Mononuclear cell (primary cell): ENCODE measurements around the gene FAM107B. TPM values are rescaled to one million over a fixed set of nuclear protein-coding genes. Genes with fewer than 3 reads are reported as not detected.

ENCODE experiments used
- H3K27me3 ChIP-seq: 2 replicates; pipeline ENCODE4 v1.6.0; 2011; ENCODE audit warnings: low read length, control low read depth; ENCODE audit not compliant: insufficient read depth
- H3K4me1 ChIP-seq: 2 replicates; pipeline ENCODE4 v1.5.1; 2011; ENCODE audit warnings: mild to moderate bottlenecking, low read length, control low read depth; ENCODE audit not compliant: insufficient read depth
- H3K4me3 ChIP-seq: 2 replicates; pipeline ENCODE4 v1.5.1; 2011; ENCODE audit warnings: mild to moderate bottlenecking, low read length, moderate library complexity
- H3K9me3 ChIP-seq: 2 replicates; pipeline ENCODE4 v1.5.1; 2011; ENCODE audit warnings: low read depth, mild to moderate bottlenecking, control low read depth, low read length
- total RNA-seq: library from RNA; depleted of rRNA; stranded (reverse); fragments of >200 nt; gene quantifications from one replicate; pipeline ENCODE4 v1.2.3, GENCODE V29; 2012

FAM107B gene
- total RNA-seq, 1 donor = 267 TPM

DNA sequence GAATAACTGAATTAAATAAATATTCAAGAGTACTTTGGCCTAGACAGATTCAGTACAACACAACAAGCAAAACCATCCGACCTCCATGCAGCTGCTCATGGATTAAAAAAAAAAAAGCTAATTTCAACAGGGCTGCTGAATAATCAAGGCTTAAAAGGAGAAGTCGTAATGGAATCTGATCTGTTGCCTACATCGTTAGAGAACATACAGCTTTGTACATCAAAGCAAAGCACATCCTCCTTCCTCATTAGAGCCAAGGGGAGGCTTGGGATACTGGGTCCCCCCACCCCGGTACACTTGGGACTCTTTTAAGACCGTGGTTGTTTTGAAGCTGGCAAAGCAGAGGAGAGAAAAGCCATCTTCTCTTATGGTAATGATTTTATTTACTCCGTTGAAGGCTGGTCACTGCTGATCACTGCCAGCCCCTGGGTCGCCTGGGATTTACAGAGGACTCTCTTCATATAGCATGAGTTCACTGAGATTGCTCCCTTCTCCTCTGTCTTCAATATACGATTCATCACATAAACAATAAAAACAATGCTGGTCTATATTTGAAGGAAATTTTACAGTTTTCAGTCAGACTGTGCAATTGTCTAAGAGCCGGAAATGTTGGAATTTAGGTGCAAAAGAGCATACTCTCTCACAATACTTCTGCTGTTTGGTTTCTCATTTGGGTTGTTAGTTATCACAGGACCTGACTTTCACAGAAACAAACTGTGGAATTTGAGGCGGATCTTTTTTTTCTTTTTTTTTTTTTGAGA, 148.8 kb downstream of the FAM107B start:
- Histone ChIP-seq H3K4me3 (no peak overlapping the region), H3K4me1 (peaks cover 20% of the 10 kb centered on the region), H3K9me3 (no peaks in the 10 kb centered on the region), H3K27me3 (no peaks in the 10 kb centered on the region)

DNA sequence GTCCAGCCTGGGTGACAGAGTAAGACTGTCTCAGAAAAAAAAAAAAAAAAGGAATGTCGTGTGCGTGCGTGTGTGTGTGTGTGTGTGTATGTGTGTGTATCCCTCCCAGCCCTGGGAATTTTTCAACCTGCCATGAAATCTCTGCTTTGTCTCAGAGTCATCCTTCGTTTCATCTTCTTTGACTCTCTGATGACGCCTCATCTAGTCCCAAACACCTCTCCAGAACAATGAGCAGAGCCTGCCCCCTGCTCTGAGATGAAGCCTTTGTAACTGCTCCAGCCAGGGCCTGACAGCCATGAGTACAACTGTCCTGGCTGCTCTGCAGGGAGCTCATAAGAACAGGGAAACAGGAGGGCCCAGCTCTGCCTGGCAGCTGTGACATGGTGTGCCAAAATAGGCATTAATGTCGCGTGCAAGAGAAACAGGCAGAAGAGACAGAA, 149.5 kb downstream of the FAM107B start:
- no peaks in the 10 kb centered on the region for H3K27me3 ChIP-seq
- no peaks in the 10 kb centered on the region for H3K9me3 ChIP-seq
- no peak overlapping the region for H3K4me3 ChIP-seq
- H3K4me1 ChIP-seq = peaks cover 20% of the 10 kb centered on the region

DNA sequence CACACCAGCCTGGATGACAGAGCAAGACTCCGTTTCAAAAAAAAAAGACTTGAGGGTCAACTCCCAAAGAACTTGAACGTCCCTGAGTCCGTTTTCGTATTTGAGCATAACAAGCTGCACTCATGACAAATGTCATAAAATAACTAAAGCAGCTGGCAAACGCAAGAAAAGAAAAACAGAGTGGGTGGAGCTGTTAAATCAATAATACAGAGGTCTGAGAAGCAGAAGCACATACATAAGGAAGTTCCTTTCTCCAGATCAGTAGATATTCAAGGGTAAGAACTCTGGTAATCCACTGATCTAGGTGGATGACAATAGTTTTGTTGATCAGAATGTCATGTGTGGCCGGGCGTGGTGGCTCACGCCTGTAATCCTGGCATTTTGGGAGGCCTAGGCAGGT, 150.1 kb downstream of the FAM107B start:
- peaks cover 20% of the 10 kb centered on the region for H3K4me1 ChIP-seq
- H3K9me3 ChIP-seq = no peaks in the 10 kb centered on the region
- no peak overlapping the region for H3K4me3 ChIP-seq
- no peaks in the 10 kb centered on the region for H3K27me3 ChIP-seq

DNA sequence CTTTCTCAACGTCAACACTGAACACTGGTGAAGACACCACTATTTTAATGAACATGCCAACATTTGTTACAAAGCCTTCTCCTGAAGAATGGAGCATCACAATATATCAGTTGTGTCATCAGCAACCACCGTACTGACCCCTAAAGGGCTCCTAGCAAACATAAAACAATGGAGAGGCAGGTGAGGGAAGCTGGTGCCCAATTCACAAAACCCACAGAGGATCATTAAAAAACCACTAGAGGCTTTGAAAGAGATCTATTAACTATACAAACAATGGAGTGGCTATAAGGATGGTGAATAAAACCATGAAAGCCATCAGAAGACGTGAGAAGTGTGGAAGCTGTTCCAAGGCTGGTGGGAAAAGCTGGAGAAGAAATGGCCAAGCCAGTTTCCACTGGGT, 150.8 kb downstream of the FAM107B start:
- no peak overlapping the region for H3K4me3 ChIP-seq
- H3K4me1 ChIP-seq = peaks cover 23% of the 10 kb centered on the region
- H3K9me3 ChIP-seq = no peaks in the 10 kb centered on the region
- H3K27me3 ChIP-seq = no peaks in the 10 kb centered on the region

DNA sequence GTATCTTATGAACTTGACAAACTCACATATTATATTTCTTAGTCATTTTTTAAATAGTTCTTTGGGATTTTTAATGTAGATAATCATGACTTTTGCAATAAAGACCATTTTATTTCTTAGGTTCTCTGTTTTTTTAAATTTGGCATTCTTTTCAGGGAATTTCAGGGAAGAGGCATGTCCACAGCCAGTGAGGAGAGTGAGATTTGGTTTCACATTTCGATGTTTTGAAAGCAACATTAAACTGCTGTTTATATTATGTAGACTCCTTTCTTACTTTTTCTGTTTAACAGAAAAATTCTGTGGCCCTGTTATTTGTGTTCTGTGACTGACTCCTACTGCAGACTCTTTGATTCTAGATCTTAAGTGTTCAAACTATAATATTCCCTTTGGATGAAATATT, 153.7 kb downstream of the FAM107B start:
- H3K4me3 ChIP-seq = no peak overlapping the region
- H3K4me1 ChIP-seq = peaks cover 51% of the 10 kb centered on the region
- no peaks in the 10 kb centered on the region for H3K27me3 ChIP-seq
- no peaks in the 10 kb centered on the region for H3K9me3 ChIP-seq

DNA sequence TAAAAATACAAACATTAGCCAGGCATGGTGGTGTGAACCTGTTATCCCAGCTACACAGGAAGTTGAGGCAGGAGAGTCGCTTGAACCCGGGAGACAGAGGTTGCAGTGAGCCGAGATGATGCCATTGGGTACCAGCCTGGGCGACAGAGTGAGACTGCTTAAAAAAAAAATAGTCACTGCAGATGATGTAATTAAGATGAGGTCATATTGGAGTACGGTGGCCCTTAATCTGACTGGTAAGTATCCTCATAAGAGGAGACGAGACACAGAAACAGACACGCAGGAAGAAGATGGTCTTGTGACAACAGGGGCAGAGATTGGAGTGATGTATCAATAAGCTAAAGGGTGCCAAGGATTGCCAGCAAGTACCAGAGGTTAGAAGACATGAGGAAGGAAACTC, 156.0 kb downstream of the FAM107B start:
- H3K4me3 ChIP-seq = no peak overlapping the region
- no peaks in the 10 kb centered on the region for H3K9me3 ChIP-seq
- peaks cover 51% of the 10 kb centered on the region for H3K4me1 ChIP-seq
- H3K27me3 ChIP-seq = no peaks in the 10 kb centered on the region

DNA sequence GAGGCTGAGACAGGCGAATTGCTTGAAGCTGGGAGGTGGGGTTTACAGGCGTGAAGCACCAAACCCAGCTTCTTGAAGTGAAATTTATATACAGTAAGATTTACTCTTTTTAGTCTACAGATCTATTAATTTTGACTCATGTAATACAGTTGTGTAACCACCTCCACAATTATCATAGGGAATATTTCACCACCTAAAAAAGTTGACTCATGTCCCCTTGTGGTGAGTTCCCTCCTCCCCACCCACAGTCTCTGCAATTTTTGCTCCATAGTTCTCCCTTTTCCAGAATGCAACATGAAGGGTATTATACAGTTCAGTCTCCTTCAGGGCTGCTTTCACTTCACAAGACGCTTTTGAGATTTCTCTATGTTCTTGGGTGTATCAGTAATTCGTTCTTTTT, 156.8 kb downstream of the FAM107B start:
- no peak overlapping the region for H3K4me3 ChIP-seq
- no peaks in the 10 kb centered on the region for H3K27me3 ChIP-seq

DNA sequence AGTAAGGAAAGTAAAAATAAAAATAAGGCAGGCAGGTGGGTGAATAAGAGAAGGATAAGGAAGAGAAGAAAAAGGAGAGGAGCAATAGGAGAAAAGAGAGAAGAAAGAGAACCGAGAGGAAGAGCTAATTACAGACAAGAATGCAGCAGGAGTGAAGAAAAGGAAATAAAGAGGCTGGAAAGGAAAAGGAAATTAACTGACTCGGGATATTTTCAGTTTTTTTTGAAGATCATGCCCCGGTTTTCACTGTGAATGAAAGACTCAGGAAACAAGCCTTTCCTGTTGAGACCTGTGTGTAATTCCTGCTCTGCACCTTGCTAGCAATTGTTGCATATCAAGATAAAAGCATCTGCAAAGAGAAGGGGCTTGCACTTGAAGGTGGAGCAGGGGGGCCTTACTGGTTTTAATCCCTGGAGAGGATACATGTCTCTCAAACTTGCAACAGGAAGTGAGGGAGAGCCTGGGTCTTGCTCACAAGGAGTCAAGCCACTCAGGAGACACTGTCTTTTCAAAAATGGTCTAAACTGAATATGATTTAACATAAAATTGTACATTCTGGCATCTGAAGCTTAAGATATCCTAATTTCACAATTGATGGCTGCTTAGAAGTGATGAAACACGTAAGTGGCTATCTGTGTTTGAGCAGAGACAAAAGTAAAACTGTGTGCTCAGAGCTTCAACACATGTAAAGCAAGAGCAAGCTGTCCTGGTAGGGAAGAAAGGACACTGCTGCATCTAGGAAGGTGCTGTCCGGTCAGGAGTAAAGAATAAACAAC, 157.6 kb downstream of the FAM107B start:
- H3K9me3 ChIP-seq = no peaks in the 10 kb centered on the region
- H3K27me3 ChIP-seq = no peaks in the 10 kb centered on the region
- H3K4me3 ChIP-seq = no peak overlapping the region
- peaks cover 66% of the 10 kb centered on the region for H3K4me1 ChIP-seq

More for the DNA sequence above, 156.8 kb downstream of the FAM107B start:
- no peaks in the 10 kb centered on the region for H3K9me3 ChIP-seq
- peaks cover 59% of the 10 kb centered on the region for H3K4me1 ChIP-seq

DNA sequence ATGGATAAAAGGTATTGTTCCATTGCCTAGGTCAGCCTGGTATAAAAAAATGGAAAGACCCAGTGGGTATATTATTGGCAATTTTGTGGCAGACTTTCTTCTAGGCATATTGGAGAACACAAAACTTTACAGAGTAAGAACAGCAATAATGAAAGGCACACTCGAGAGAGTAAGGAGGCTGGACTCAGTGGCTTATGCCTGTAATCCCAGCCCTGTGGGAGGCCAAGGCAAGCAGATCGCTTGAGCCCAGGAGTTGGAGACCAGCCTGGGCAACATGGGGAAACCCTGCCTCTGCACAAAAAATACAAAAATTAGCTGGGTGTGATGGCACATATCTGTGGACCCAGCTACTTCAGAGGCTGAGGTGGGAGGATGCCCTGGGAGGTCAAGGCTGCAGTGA, 158.2 kb downstream of the FAM107B start:
- H3K4me3 ChIP-seq = no peak overlapping the region
- H3K27me3 ChIP-seq = no peaks in the 10 kb centered on the region
- no peaks in the 10 kb centered on the region for H3K9me3 ChIP-seq
- peaks cover 65% of the 10 kb centered on the region for H3K4me1 ChIP-seq

DNA sequence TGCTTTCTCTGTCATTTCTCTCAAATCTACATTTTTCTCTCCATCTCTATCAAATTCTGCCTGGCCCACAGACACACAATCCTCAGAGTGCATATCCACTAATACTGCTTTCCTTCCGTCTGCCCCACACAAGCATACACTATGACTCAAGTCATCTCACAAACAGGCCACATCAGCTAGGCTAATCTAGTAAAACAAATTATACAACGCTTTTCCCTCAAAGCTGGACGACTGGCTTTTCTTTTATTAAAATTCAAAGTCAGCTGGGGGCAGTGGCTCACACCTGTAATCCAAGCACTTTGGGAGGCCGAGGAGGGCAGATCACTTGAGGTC, 161.1 kb downstream of the FAM107B start:
- Histone ChIP-seq H3K4me1 (peaks cover 76% of the 10 kb centered on the region), H3K4me3 (no peak overlapping the region), H3K27me3 (no peaks in the 10 kb centered on the region), H3K9me3 (no peaks in the 10 kb centered on the region)

DNA sequence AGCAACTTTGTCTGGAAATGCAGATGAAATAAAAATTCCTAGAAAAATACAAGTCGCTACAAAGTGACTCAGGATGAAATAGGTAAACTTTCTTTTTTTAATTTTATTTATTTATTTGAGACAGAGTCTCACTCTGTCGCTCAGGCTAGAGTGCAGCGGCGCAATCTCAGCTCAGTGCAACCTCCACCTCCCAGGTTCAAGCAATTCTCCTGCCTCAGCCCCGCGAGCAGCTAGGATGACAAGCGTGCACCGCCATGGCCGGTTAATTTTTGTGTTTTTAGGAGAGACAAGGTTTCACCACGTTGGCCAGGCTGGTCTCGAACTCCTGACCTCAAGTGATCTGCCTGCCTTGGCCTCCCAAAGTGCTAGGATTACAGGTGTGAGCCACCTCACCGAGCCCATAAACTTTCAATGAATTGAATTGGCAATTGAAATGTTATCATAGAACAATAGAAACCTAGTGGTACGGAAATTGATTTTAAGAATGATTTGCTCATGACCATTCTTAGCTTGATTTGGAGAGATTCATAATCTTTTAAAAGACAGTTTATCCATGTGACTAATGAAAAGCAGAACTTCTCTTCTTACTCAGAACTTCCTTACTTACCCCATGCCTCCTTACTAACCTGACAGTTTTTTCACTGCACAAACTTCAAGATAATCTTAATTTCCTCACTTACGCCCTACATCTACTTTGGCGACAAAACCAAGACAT, 161.7 kb downstream of the FAM107B start:
- Histone ChIP-seq H3K27me3 (no peaks in the 10 kb centered on the region), H3K4me1 (peaks cover 76% of the 10 kb centered on the region)

DNA sequence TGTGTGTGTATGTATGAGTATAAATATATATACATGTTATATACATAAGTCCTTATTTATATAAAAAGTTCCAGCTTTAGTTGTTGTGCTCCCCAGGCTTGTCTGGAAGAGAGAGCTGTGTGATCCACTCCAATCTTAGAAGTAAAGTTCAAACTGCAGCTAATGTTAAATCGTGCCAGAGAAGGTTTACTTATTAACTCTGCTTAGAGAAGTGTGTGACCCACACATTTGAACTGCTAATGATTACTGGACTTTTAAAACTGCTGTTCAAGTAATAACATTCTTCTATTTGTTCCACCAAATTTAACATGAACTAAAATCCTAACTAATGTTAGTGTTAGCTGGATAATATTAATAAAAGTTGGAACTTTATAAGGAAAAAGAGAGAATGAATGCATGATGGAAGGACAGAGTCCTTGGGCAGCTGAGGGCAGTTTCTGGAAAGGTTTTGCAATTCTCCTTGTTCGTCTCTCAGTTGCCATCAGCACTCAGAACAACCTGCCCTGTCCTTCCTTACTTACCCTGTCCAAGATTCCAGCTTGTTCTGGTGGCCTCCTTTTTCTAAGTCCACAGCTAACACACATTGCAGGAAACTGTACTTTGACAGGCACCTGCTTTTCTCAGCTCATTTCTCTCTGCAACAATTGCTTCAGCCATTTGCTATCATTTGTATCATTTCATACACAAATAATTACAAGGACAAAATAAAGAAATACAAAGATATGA, 162.6 kb downstream of the FAM107B start:
- no peaks in the 10 kb centered on the region for H3K27me3 ChIP-seq
- H3K9me3 ChIP-seq = no peaks in the 10 kb centered on the region
- no peak overlapping the region for H3K4me3 ChIP-seq
- H3K4me1 ChIP-seq = peaks cover 71% of the 10 kb centered on the region

More for the DNA sequence above, 161.7 kb downstream of the FAM107B start:
- no peaks in the 10 kb centered on the region for H3K9me3 ChIP-seq
- H3K4me3 ChIP-seq = no peak overlapping the region

DNA sequence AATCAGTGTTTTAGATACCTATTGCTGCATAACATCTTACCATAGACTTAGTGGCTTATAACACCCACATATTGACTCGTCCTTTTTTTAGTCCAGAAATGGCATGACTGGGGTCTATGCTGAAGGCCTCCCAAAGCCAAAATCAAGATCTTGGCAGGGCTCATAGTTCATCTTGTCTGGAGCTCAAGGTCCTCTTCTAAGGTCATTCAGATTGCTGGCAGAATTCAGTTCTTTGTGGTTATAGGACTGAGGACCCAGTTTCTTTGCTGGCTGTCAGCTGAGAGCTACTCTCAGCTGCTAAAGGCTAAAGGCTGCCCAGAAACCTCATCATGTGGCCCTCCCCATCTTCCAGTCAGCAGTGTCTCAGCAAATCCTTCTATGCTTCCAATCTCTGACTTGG, 165.5 kb downstream of the FAM107B start:
- peaks cover 65% of the 10 kb centered on the region for H3K4me1 ChIP-seq
- no peaks in the 10 kb centered on the region for H3K9me3 ChIP-seq
- no peak overlapping the region for H3K4me3 ChIP-seq
- no peaks in the 10 kb centered on the region for H3K27me3 ChIP-seq

DNA sequence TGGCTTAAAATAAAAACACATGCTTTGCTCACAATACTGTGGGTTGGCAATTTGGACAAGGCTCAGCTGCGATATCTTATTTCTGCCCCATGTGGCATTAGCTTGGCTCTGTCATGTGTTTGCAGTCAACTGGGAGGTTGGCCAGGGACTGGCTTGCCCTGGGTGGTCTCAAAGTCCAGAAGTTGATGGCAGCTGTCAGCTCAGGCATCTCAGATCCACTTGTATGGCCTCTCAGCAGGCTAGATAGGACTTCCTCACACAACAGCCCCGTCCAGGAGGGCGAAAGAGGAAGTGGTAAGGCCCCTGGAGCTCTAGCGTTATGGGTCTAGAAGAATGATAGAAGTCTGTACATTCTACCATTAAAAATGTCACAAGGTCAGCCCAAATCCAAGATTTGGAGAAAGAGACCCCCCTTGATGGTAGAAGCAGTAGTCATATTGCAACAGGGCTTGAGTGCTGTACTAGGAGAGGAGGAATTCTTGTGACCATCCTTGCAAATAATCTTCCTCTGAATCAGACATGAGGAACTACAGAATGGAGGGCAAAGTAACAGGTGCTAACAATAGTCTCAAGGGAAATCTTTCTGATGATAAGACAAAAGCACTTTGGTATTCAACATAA, 166.2 kb downstream of the FAM107B start:
- H3K4me1 ChIP-seq = peaks cover 58% of the 10 kb centered on the region
- no peaks in the 10 kb centered on the region for H3K9me3 ChIP-seq
- H3K4me3 ChIP-seq = no peak overlapping the region
- no peaks in the 10 kb centered on the region for H3K27me3 ChIP-seq
